ENCODE results near the gene MAP3K5. TPM values are rescaled to one million over a fixed set of nuclear protein-coding genes. Genes with fewer than 3 reads are reported as not detected.
"Not testable (repeated sequence)": the region's sequence is repeated elsewhere in the genome, so short reads cannot be mapped to it uniquely, and the experiment has no call there.

MAP3K5 gene
- total RNA-seq, 1 donor from 2014 or later, result 2.2 TPM

DNA sequence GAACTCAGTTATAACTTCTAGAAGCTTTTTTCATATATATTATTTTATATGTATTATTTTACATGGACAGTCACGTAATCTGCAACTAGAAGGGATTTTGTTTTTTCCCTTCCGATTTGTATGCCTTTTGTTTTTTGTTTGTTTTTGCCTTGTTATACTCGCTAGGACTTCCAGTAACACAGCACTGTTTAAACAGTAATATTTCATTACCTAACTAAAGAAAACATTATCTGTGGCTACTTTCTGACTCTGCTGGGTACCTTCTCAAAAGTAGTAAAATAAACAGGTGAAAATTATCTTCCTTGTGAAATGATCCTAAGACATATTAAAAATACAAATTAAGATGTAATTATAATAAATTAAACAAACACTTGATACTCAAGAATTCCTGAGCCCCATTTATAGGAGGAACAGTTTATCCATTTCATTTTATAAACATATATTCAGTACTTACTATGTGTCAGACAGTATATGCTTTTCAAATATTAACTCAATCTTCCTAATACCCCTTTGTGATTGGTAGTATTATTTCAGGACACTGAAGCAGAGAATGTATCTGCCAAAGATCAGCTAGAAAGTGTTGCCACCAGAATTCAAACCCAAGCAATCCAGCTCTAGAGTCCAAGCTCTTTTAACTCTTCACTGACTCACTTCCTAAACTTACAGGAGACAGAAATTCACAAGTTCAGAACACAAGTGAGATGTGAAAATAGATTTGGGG, 65.3 kb downstream of the MAP3K5 start:
- DNase-seq (ENCODE audit: low read depth in 2 of 2), result no peak

DNA sequence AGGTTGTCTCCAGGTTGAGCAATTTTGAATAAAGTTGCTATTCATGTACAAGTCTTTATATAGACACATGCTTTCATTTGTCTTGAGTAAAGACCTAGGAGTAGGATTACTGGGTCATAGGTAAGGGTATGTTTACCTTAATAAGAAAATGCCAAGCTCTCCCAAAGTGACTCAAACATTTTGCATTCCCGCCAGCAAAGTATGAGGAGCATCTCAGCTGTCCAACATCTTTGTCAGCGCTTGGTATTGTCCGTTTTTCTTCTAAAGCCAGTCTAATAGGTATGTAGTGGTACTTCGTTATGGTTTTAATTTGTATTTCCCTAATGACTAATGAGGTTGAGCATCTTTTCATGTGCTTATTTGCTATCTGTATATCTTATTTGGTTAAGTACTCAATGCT, 67.2 kb downstream of the MAP3K5 start:
- no peak for DNase-seq (ENCODE audit: low read depth in 2 of 2)

DNA sequence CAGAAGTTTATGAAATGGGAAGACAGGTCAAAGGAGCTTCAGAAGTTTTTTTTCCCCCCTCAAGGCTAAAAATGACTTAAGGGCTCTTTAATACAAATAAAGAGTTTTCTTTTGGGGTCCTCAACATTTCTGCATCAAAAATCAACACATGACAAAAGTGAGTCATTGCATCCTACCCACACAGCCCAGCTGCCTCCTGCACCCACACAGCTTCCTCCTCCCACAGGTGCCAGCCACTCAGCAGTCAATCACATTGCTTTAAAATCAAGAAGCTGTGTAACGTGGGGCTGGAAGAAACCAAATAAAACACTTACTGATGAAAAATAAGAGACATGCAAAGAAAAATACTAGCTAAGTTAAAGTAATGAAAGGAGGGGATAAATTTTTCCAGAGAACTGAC, 68.5 kb downstream of the MAP3K5 start:
- peak in 1 of 2 donors; percentile 65 for DNase-seq (ENCODE audit: low read depth in 2 of 2)

DNA sequence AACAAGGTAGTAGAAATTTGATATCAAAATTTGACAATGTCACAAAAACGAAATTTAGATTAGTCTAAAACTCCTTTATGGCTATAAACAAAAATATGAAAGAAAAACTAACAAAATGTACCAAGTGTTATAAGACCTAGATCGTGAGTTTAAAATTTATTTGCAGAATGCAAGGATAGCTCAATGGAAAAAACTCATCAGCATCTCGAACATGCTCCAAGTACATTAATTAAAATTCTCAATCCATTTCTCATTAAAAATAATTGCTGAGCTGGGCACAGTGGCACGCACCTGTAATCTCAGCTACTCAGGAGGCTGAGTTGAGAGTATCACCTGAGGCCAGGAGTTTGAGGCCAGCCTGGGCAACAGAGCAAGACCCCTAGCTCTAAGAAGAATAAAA, 70.8 kb downstream of the MAP3K5 start:
- no peak for DNase-seq (ENCODE audit: low read depth in 2 of 2)

DNA sequence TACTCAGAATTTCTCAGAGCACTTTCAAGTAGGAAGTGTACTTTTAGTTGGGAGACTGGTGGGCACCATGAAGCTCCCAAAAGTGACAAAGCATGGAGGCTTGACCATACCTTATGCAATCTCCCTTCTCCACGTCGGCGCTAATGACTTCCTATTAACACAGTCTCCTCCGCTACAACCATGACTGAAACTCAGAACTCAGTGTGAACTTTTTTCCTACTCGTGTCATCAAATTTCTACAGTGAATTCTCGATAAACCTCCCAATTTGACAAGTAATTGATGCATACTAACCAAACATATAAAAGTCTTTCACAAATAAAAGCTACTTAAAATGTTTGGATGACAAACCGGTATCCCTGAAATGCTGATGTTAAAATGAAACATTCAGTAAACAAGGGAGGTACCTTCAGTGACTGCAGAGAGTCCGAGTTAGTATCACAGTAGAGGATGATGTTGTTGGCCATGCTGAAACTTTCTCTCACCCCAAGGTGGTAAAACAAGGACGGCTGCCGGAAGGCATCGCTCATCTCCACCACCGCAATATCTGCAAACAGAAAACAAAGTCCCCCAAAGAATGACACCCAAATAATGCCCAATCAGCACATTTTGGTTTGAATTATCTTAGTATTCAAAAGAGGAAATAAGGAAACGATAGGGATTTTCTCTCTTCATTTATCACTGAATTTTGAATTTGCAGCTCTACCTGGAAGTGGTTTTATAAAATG, 72.1 kb downstream of the MAP3K5 start:
- no peak for DNase-seq (ENCODE audit: low read depth in 2 of 2)

DNA sequence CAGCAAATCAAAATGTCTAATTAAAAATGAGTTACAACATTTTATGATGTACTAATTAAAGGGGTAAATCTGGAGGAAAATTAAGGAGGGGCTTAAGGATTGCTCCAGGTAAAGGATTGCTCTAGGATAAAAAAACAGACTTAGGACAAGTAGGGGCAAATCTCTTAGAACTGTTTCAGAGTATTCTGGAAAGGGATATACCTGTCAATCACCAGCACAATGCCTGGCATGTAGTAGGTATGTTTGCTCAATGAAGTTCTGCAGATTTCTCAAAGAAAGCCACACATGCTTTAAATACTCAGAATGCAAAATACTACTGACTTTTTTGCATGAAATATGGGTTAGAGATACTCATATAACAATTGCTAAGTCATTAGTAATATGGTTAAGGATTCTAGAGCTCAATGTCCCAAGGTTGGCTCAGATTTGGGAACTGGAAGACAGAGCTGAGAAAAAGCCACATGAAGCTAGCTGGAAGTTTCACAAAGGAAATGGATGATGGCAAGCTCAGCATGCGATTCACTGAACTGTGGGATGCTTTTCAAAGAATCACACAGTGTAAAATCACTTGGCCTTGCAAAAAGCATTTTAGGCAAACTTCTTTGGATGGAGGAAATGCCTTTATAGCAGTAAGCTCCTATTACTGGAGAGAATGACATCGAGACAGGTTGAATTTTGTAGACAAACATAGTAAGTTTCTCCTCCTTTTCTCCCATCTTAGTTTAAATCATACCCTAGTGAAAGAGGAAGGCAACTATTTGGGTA, 72.8 kb downstream of the MAP3K5 start:
- DNase-seq (ENCODE audit: low read depth in 2 of 2), result no peak

DNA sequence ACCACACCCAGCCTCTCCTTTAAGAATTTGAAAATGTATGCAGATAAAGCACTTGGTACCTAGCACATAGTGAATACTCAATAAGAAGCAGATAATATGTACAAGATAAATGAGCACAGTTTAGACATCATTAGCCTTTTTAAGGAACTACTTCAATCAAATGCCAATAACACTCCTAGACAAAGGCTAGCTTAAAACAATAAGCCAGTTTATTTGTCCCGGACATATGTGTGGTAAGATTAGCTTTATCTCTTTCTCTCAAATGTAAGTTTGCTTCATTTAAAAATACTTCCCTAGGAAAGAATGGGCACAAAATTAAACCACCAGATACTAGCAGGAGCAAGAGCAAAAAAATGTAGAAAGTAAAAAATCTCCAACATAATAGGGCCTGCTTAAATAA, 73.8 kb downstream of the MAP3K5 start:
- DNase-seq (ENCODE audit: low read depth in 2 of 2), result no peak

DNA sequence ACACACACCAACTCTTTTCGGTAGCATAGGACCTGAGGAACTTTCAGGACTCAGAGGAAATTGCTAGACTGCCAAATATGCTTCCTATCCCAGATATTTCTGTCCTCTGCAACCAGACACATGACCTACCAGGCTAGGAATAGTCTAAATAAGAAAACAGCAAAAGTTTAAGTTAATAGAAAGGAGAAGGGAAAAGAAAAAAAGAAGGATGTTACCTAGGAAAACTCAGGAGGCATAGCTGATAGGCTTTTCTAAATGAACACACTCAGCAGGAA, 74.6 kb downstream of the MAP3K5 start:
- peak; percentile 14 to 59 for DNase-seq (ENCODE audit: low read depth in 2 of 2)

DNA sequence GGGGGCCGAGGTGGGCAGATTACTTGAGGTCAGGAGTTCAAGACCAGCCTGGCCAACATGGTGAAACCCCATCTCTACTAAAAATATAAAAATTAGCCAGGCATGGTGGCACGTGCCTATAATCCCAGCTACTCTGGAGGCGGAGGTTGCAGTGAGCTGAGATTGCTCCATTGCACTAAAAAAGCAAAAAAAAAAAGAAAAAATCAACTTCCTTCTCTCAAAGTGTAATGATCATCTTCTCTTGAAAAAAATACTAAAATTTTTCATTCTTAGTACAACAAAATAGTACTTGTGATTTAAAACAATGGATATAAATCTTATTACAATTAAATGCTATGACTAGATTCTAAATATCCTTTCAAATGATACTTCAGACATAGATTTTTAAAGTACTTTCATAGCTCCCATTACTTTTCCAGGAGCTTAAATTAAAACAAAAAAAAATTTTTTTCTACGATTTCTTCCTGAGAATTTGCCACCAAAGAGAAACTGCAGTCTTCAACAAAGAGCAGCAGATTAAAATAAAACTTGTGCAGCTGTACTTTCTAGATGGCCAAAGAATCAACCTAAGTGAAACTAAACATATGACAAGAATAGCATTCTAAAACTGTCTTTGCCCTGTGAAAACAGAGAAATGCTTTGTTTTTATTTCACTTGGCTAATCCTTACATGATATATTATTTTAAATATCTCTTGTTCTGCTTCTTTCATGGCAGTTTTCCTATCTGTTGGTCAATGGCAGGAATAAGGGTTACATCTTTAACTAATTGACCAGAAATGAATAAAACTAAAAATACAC, 75.2 kb downstream of the MAP3K5 start:
- DNase-seq (ENCODE audit: low read depth in 2 of 2), result no peak

DNA sequence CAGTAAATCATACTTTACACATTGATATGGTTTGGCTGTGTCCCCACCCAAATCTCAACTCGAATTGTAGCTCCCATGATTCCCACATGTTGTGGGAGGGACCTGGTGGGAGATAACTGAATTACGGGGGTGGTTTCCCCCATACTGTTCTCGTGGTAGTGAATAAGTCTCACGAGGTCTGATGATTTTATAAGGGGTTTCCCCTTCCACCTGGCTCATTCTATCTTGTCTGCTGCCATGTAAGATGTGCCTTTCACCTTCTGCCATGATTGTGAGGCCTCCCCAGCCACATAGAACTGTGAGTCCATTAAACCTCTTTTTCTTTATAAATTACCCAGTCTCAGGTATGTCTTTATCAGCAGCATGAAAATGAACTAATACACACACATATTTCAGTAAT, 79.6 kb downstream of the MAP3K5 start:
- not testable (repeated sequence) for DNase-seq (ENCODE audit: low read depth in 2 of 2)

DNA sequence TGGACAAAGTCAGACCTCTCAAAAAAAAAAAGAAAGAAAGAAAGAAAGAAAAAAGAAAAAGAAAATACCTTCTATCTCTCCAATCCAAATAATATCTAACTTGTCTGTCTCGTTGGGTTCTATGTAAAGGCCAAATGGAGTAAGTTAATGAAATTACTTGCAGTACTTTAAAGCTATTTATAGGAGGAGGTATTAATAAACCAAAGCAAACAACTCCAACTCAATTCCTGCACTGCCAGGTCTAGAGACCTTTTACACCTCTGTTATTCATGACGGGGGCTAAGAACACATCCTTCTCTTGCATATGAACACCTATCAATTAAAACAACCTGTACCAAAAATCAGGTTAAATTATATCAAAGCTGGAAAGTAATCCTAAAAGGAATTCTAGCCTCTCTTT, 80.6 kb downstream of the MAP3K5 start:
- no peak for DNase-seq (ENCODE audit: low read depth in 2 of 2)

DNA sequence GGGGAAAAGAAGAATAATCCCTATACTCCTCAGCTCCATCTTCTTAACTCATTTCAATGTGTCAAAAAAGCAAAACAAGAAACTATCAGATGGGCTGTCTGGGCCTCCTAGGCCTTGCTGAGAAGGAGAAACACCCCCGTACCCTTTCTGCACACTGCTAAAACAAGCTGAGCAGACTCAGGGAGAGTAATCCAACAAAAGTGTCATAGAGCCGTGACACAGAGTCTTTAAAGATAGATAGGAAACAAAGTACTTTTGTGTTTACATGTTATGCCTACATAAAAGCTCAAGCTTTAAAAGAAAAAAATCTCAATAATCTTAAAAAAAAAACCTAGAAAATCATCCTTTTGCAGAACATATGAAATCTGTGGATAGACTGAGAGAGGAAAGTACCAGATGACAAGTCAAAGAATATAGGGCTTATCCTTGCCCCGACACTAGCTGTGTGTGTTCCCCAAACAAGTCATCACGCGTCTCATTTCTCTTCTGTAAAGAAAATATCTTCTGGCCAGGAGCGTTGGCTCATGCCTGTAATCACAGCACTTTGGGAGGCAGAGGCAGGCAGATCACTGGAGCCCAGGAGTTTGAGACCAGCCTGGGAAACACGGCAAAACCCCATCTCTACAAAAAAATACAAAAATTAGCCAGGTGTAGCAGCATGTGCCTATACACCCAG, 81.3 kb downstream of the MAP3K5 start:
- DNase-seq (ENCODE audit: low read depth in 2 of 2), result no peak

DNA sequence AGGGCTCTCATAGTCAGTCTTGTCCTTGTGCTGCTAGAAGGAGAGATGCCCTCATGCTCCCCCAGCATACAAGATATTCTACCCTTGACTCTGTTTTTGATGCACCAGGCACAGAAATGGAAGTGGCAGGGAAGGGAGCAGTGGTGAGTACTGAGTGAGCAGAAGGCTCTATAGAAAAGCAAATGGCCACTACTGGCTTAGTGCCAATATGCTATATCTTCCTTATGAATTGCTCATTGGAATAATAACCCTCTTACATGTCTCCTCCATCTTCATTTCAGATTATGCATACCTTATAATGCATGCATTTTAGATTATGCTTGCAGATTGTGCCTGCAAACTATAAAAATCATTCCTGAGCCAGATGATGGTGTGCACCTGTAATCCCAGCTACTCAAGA, 82.8 kb downstream of the MAP3K5 start:
- no peak for DNase-seq (ENCODE audit: low read depth in 2 of 2)

DNA sequence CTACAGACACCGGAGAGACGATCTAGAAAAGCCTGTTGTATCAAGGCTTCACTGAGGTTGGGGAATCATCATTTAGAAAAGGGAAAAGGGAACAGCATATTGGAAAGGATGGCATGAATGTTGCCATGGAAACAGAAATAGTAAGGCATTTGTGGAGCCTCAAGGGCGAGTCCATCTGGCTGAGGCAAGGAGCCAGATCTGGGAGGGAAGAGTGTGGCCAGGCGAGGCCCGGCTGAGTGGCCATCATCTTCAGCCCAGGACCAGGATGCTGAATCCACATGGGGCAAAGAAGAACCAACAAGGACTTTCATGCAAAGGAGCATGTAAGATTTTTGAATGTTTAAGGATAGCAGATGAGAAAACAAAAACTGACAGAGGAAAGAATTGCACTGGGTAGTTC, 85.8 kb downstream of the MAP3K5 start:
- no peak for DNase-seq (ENCODE audit: low read depth in 2 of 2)

DNA sequence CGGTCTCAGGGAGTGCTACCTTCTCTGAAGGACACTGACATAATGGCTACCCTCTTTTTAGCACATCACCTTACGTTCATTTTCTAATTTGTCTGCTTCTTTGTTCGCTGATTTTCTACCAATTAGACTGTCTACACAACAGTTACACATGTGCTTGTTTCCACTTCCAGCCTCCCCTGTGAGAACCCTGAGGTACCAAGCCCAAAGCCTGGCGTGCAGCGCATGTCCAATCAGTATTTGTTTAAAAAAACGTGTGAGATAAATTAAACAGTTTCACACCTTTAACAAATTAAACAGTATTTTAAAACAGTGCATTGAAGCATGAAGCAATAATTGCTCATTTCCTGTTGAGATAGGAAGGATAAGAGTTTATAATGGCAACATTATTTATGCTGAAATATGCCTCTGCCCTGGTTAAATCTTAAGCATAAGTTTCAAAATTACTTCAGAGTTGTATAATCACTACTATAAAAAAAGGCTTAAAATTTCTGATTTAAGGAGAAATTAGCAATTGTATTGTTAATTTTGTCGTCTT, 88.9 kb downstream of the MAP3K5 start:
- no peak for DNase-seq (ENCODE audit: low read depth in 2 of 2)

DNA sequence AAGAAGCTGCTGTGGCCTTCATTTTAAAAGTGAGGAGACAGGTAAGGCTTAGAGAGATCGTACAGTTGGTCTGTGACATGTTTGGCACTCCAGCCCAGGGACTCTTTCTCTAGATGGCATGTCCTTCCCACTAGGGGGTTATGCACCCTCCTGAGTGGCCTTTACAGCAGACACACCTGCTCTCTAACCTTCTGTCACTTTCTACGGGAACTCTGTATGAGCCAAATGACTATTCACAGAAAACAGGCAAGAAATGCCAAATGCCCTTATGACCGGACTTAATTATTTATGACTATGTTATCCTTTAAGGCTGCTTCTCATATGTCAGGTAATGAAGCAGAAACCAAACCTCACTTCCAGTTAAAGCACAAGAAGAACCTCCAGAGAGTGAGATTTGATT, 91.2 kb downstream of the MAP3K5 start:
- DNase-seq (ENCODE audit: low read depth in 2 of 2), result no peak

DNA sequence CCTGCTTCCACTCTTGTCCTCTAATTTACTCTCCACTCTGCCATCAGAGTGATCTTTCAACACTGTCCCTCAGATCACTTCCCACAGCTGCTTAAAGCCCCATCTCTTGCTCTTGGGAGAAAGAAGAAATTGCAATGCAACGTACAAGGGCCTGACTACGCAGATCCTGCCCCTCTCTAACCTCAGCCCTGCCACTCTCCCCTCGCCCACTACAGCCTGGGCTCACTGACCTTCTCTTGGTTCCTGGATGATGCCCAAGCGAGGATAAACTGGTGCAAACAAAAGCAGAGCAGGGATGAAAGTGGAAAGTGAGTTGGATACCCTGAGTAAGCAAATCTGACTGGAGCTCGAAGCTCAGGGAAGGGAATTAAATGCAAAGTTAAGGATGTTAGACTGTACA, 92.9 kb downstream of the MAP3K5 start:
- DNase-seq (ENCODE audit: low read depth in 2 of 2), result no peak

DNA sequence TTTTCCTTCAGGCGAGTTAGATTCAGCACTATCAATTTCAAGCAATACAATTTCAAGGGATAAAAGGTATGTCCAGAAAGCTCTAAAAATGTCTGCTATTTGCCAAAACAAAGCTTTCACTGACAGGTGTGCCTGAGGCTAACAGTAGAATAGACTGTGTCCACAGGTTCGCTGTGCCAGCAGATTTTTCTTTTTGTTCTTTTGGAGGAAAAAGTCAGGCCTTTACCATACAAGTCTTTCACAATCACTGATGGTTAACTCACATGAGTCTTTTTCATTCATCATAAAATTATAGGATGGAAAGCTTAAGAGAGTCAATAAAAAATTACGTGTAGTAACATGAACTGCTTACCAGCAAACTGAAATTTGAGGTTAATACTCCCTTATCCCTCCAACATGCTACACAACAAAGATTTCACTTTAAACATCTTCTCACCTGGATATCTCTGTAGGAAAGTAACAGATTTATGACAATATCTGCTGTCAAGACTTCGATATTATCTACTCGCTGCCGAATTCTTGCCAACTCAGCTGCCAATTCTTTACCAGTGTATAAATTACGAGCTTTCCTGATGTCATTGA, 95.4 kb downstream of the MAP3K5 start:
- no peak for DNase-seq (ENCODE audit: low read depth in 2 of 2)

DNA sequence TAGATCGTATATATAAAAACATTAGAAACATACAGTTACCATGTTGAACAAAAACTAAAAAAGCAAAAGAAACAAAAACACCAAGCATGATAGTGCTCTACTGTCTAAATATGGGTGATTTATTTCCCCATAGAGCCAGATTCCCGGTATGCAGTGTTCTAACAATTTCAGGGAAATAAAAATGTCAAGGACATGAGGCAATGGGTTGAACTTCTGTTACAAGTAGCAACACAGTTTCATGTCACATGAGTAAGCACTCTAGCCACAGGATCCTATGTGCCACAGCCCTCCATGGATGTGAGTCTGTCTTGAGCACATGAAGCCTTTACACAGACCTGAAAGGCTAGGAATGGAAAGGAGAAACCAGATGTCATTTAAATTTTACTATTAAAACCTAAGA, 96.0 kb downstream of the MAP3K5 start:
- DNase-seq (ENCODE audit: low read depth in 2 of 2), result no peak

DNA sequence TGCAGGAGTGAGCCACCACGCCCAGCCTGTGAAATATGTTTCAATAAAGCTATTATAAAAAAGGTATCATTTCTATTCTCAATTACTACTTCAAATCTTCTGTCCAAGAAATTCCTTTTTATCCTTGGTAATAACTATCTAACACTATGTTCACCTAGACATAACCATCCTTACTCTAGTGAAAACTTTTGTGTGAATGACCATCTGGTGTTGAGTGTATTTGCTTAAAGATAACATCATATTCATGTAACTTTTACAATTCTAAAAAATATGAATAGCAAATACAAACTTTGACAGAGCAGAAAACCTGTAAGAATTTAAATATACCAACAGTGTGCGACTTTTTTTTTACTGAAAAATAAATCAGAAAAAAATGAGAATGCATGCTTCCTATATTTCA, 96.9 kb downstream of the MAP3K5 start:
- no peak for DNase-seq (ENCODE audit: low read depth in 2 of 2)

DNA sequence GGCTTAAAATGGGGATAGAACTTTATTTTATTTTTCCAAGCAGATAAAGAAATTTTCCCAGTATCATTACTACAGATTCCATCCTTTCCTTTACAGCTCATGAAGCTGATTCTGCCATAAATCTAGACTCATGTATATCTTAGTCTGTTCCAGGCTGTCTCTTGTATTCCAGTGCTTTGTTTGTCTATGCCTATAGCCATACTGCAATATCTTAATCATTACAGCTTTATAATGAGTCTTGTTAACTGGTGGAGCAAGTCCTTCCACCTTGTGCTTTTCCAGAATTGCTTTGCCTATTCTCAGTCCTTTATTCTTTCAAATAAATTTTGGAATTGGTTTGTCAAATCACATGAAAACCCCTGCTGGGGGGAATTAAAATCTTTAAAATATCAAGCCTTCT, 99.2 kb downstream of the MAP3K5 start:
- no peak for DNase-seq (ENCODE audit: low read depth in 2 of 2)
